Karpas-422 (cell line): ENCODE results near the gene HIF3A. TPM values are rescaled to one million over a fixed set of nuclear protein-coding genes. Genes with fewer than 3 reads are reported as not detected.

Source experiments
- DNase-seq: peaks from one replicate; pipeline ENCODE4 v3.0.0-alpha.2; 2015
- H2AFZ ChIP-seq: fragments of 200-600 bp; sonication (generic); 2 replicates; pipeline ENCODE4 v1.6.1; 2014; ENCODE audit warnings: antibody characterized with exemption, low read length, mixed read lengths
- H3K27ac ChIP-seq: fragments of 200-600 bp; sonication (generic); 2 replicates; pipeline ENCODE4 v1.5.1; 2014; ENCODE audit warnings: mild to moderate bottlenecking, low read length, moderate library complexity
- H3K27me3 ChIP-seq: fragments of 200-600 bp; sonication (generic); 2 replicates; pipeline ENCODE4 v1.6.1; 2014; ENCODE audit warnings: low read length, mixed read lengths
- H3K36me3 ChIP-seq: fragments of 200-600 bp; sonication (generic); 2 replicates; pipeline ENCODE4 v1.6.1; 2014; ENCODE audit warnings: low read length, mixed read lengths; ENCODE audit not compliant: insufficient read depth
- H3K4me1 ChIP-seq: fragments of 200-600 bp; sonication (generic); 2 replicates; pipeline ENCODE4 v1.6.1; 2014; ENCODE audit warnings: mild to moderate bottlenecking, low read length, mixed read lengths
- H3K4me2 ChIP-seq: fragments of 200-600 bp; sonication (generic); 2 replicates; pipeline ENCODE4 v1.6.1; 2014; ENCODE audit warnings: low read length, low read depth, mild to moderate bottlenecking; ENCODE audit not compliant: poor library complexity, severe bottlenecking
- H3K4me3 ChIP-seq: fragments of 200-600 bp; sonication (generic); 2 replicates; pipeline ENCODE4 v1.5.1; 2014; ENCODE audit warnings: mild to moderate bottlenecking, antibody characterized with exemption, low read length, mixed read lengths
- H3K79me2 ChIP-seq: fragments of 200-600 bp; sonication (generic); 2 replicates; pipeline ENCODE4 v1.6.1; 2014; ENCODE audit warnings: mild to moderate bottlenecking, low read length, mixed read lengths
- H3K9ac ChIP-seq: fragments of 200-600 bp; sonication (generic); 2 replicates; pipeline ENCODE4 v1.6.0; 2014; ENCODE audit warnings: low read length
- H3K9me2 ChIP-seq: fragments of 200-600 bp; sonication (generic), shearing (Covaris generic); replicated peaks from 2 replicates; pipeline ENCODE4 v1.6.0; 2014; ENCODE audit warnings: mild to moderate bottlenecking, low read length, moderate library complexity; ENCODE audit not compliant: insufficient read depth
- H3K9me3 ChIP-seq: fragments of 300-700, 200-600 bp; sonication (generic); 2 replicates; pipeline ENCODE4 v1.6.1; 2014; ENCODE audit warnings: low read length, mixed read lengths
- H4K20me1 ChIP-seq: fragments of 200-600 bp; sonication (generic); 2 replicates; pipeline ENCODE4 v1.6.1; 2014; ENCODE audit warnings: mild to moderate bottlenecking, antibody characterized with exemption, low read length, low read depth; ENCODE audit not compliant: insufficient read depth
- total RNA-seq: library from RNA; depleted of rRNA; stranded (reverse); fragments of >200 nt; shearing (Covaris generic); gene quantifications from 2 replicates; pipeline ENCODE4 v1.2.3, GENCODE V29; 2014; ENCODE audit warnings: low replicate concordance

The HIF3A gene
- total RNA-seq, 1 experiment from 2014 or later, result not detected

DNA sequence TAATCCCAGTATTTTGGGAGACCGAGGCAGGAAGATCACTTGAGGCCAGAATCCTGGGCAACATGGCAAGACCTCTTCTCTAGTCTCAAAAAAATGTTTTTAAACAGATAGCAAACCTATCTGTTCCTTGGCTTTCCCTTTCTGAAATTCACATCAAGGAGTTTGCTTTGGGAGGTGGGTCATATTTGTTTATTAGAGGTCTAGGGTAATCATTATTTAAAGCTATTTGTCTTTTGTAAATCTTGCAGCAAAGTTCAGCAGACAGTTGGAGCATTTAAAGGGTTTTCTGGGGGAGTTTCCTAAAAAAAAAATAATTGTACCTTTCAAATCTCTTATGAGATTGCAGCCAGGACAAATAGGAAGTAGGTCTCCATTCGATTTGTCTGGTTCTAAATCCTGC, 67.5 kb downstream of the HIF3A start:
- Histone ChIP-seq H3K9me2 (no peaks in the 10 kb centered on the region), H3K4me3 (no peak overlapping the region), H3K4me1 (no peaks in the 10 kb centered on the region), H3K27me3 (no peaks in the 10 kb centered on the region), H2AFZ (no peak overlapping the region), H3K4me2 (no peak overlapping the region), H3K9ac (no peak overlapping the region), H3K79me2 (peaks cover 85% of the 10 kb centered on the region), H3K9me3 (no peaks in the 10 kb centered on the region), H4K20me1 (0 out of 2 replicates have a peak, but pooled peaks cover 10% of the 10 kb centered on the region), H3K36me3 (peaks cover 24% of the 10 kb centered on the region; the same call in 1 of the 2 replicates), H3K27ac (no peak overlapping the region)
- DNase-seq, result no peak

DNA sequence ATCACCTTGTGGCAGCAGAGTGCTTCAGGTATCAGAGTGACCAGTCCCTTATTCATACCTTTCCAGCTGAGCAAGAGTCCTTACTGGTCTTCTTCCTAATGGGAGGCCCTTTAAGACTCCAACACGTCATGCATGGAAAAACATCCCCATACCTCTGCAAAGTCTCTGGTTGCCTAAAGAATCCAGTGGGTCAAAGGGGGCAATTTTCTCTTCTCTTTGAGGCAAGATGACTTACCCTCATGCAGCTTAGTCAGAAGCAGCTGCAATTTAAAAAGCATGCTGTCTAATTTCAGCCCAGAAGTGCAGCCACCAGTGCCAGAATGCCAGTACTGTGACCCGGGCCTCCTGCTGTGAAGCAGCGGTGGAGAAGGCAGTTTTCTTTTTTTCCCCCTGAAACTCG, 68.7 kb downstream of the HIF3A start:
- H3K27ac ChIP-seq, result no peak overlapping the region
- H3K36me3 ChIP-seq, result peaks cover 26% of the 10 kb centered on the region
- H3K9me2 ChIP-seq, result no peaks in the 10 kb centered on the region
- no peak overlapping the region for H3K4me3 ChIP-seq
- peaks cover 78% of the 10 kb centered on the region for H3K79me2 ChIP-seq
- peaks cover 12% of the 10 kb centered on the region; the same call in 1 of the 2 replicates for H4K20me1 ChIP-seq
- H3K9me3 ChIP-seq, result no peaks in the 10 kb centered on the region
- no peak overlapping the region for H2AFZ ChIP-seq
- H3K4me2 ChIP-seq, result no peak overlapping the region
- no peak for DNase-seq
- H3K4me1 ChIP-seq, result no peaks in the 10 kb centered on the region
- H3K27me3 ChIP-seq, result no peaks in the 10 kb centered on the region
- H3K9ac ChIP-seq, result no peak overlapping the region

DNA sequence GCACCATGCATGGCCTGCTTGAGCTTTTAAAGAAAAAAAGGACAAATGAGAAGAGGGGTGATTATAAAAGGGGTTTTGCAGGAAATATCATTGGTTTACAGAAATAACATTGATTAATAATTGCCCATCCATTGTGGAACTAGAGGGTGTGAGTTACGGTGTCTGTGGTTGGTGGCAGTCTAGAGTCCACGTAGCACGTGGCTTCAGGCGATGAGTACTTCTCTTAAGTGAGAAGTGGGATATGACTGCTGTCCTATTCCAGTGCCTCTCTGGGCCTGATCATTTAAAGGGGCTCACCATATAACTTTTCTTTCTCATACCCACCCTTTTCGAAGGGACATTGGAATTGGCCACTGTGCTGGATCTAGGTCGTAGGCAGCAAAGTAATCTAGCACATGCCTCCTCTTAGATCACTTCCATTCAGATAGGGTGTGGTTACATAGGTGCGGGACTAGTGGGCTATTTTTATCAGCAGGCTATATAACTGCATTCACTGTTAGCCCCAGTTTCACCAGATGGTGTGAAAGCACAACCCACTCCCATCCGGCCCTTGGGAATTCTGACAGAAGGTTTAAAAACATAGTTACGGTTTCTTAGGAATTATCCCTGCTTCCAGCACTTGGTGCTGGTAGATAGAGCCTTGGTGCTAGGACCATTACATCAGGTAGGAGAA, 69.9 kb downstream of the HIF3A start:
- Histone ChIP-seq H3K36me3 (peaks cover 25% of the 10 kb centered on the region), H3K79me2 (peaks cover 81% of the 10 kb centered on the region), H3K27me3 (no peaks in the 10 kb centered on the region), H3K27ac (no peak overlapping the region), H4K20me1 (peaks cover 18% of the 10 kb centered on the region), H3K9ac (no peak overlapping the region), H2AFZ (no peak overlapping the region), H3K9me3 (no peaks in the 10 kb centered on the region), H3K4me1 (no peaks in the 10 kb centered on the region), H3K4me2 (no peak overlapping the region), H3K9me2 (no peaks in the 10 kb centered on the region), H3K4me3 (no peak overlapping the region)
- DNase-seq, result no peak

DNA sequence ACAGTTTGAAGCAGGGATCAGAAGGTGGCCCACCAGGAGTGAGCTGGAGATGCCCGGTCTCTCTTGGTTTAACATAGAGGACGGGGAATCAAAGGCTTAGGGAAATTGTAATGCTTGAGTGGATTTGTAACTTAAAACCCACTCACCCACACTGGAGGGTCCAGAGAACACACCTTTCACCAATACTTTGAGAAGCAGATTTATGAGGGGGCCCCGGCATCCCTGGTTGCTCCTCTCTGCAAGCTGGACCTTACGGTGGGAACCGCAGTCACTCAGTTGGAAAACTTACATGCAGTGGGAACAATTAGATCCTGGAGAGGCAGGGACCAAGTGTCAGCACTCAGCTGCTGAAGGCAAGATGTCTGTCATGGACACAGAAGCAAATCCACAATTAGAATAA, 70.6 kb downstream of the HIF3A start:
- peaks cover 19% of the 10 kb centered on the region for H3K36me3 ChIP-seq
- H3K9ac ChIP-seq, result no peak overlapping the region
- peaks cover 20% of the 10 kb centered on the region for H4K20me1 ChIP-seq
- H3K27me3 ChIP-seq, result no peaks in the 10 kb centered on the region
- H3K4me1 ChIP-seq, result no peaks in the 10 kb centered on the region
- no peaks in the 10 kb centered on the region for H3K9me2 ChIP-seq
- H2AFZ ChIP-seq, result no peak overlapping the region
- no peak overlapping the region for H3K27ac ChIP-seq
- DNase-seq, result no peak
- H3K4me3 ChIP-seq, result no peak overlapping the region
- H3K9me3 ChIP-seq, result no peaks in the 10 kb centered on the region
- H3K4me2 ChIP-seq, result no peak overlapping the region
- peaks cover 82% of the 10 kb centered on the region for H3K79me2 ChIP-seq

DNA sequence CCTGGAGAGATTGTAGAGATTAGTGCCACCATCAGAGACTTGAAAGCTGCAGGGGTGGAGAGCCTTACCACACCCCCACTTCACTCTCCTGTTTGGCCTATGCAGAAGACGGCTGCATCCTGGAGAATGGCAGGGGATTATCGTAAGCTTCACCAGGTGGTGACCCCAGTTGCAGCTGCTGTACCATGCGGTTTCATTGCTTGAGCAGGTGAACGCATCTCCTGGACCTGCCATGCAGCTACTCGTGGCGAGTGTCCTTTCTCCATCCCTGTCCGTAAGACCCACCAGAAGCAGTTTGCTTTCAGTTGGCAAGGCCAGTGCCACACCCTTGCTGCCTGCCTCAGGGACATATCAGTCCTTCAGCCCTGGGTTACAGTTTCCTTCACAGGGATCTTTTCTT, 71.3 kb downstream of the HIF3A start:
- Histone ChIP-seq H3K9me3 (no peaks in the 10 kb centered on the region), H3K9me2 (no peaks in the 10 kb centered on the region), H3K36me3 (peaks cover 19% of the 10 kb centered on the region), H3K4me2 (no peak overlapping the region), H3K9ac (no peak overlapping the region), H3K27me3 (no peaks in the 10 kb centered on the region), H3K4me3 (no peak overlapping the region), H4K20me1 (peaks cover 25% of the 10 kb centered on the region), H2AFZ (no peak overlapping the region), H3K27ac (no peak overlapping the region), H3K79me2 (peaks cover 89% of the 10 kb centered on the region), H3K4me1 (no peaks in the 10 kb centered on the region)
- no peak for DNase-seq

DNA sequence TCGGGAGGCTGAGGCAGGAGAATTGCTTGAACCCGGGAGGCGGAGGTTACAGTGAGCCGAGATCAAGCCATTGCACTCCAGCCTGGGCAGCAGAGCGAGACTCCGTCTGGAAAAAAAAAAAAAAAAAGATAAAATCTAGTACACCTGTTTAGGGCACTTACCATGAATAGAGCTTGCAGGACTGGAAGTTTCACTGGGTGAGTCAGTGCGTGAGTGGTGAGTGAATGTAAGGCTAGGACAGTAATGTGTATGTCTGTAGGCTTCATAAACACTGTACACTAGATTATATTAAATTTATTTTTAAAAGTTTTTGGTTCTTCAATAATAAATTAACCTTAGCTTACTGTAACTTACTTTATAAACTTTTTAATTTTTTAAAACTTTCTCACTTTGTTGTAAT, 73.0 kb downstream of the HIF3A start:
- no peaks in the 10 kb centered on the region for H3K27me3 ChIP-seq
- no peaks in the 10 kb centered on the region for H3K9me3 ChIP-seq
- no peaks in the 10 kb centered on the region for H3K4me1 ChIP-seq
- no peak overlapping the region for H2AFZ ChIP-seq
- H3K4me2 ChIP-seq, result no peak overlapping the region
- peaks cover 82% of the 10 kb centered on the region for H3K79me2 ChIP-seq
- H3K27ac ChIP-seq, result no peak overlapping the region
- no peak overlapping the region for H3K4me3 ChIP-seq
- H4K20me1 ChIP-seq, result peaks cover 32% of the 10 kb centered on the region
- H3K9ac ChIP-seq, result no peak overlapping the region
- no peak for DNase-seq
- no peaks in the 10 kb centered on the region for H3K9me2 ChIP-seq
- peaks cover 10% of the 10 kb centered on the region for H3K36me3 ChIP-seq

DNA sequence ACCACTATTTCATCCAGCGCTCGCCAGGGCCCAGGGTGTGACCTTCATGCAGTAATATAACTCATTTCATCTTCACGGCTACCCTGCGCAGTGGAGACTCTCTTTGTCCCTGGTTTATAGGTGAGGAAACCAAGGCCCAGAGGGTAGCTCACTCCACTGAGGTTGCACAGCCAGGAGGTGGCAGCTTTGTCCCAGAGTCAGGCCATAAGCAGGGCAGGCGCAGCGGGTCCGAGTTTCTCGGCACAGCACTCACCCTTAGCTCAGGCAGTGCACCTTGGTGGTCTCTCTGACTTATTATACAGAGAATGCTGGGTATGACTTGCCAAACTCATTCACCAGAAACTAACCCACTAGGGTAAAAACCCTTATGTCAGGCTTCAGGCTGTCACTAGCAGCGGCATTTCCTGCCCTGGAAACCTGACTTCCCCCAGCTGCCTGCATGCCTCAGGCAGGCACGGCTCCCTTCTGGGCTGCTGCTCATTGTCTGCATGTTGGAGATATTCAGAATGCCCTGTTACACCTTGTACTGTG, 74.6 kb downstream of the HIF3A start:
- Histone ChIP-seq H3K36me3 (peaks cover 7% of the 10 kb centered on the region), H4K20me1 (peaks cover 31% of the 10 kb centered on the region), H2AFZ (no peak overlapping the region), H3K27ac (no peak overlapping the region), H3K27me3 (no peaks in the 10 kb centered on the region), H3K9me3 (no peaks in the 10 kb centered on the region), H3K9ac (no peak overlapping the region), H3K79me2 (peaks cover 66% of the 10 kb centered on the region), H3K4me3 (no peak overlapping the region), H3K9me2 (no peaks in the 10 kb centered on the region), H3K4me2 (no peak overlapping the region), H3K4me1 (no peaks in the 10 kb centered on the region)
- no peak for DNase-seq

DNA sequence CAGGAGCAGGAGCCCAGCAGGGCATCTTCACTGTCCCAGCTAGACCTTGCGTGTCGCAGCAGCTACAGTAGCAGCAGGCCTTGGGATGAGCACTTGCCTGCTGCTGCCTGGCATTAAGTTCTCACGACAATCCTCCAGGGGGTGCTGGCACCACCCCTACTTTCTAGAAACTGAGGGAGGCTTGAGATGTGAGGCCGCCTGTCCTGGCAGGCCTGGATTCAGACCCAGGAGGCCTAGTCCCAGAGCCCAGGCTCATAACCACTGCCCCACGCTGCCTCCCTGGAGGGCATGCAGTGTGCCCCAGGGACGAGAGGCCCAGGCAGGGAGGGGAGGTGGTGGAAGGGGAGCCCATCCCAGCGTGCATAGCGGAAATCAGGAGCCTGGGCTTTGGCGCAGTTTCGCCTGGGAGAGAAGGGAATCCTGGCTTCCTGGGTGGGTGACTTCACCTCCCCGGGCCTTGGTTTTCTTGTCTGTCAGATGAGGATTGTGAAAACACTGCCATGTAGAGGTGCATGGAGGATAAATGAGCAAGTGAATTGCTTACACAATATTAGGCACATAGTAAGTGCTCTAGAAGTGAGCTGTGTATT, 76.2 kb downstream of the HIF3A start:
- Histone ChIP-seq H3K4me3 (no peak overlapping the region), H4K20me1 (peaks cover 25% of the 10 kb centered on the region), H3K9ac (no peak overlapping the region), H2AFZ (no peak overlapping the region), H3K4me1 (no peaks in the 10 kb centered on the region), H3K27ac (no peak overlapping the region), H3K79me2 (peaks cover 62% of the 10 kb centered on the region), H3K4me2 (no peak overlapping the region), H3K9me3 (no peaks in the 10 kb centered on the region), H3K9me2 (no peaks in the 10 kb centered on the region), H3K27me3 (no peaks in the 10 kb centered on the region), H3K36me3 (peaks cover 16% of the 10 kb centered on the region)
- DNase-seq, result no peak
